ENCODE results near the gene PCNA. TPM values are rescaled to one million over a fixed set of nuclear protein-coding genes. Genes with fewer than 3 reads are reported as not detected.

Gene PCNA
- total and polyA plus RNA-seq, 2 experiments from 2014 or later: 353 to 428 TPM

DNA sequence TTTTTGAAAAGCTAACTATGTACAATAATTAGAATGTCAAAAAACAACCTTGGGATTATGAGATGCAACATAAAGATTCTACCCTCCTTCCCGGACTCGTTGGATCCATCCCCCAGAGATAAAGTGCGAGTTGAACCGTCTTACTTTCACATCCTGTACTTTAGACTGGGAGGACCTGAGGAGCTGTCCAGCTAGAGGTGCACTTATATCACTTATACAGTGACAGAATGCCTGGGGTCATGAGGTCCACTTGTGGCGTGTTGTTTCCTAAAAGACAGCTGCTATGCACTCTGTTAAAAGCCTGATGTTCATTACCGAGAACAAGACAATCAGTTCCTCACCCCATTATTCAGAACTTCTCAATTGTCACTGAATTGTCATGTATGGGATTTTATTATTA, 9.1 kb upstream of the PCNA start:
- Histone ChIP-seq H3K36me3 (ENCODE audit: insufficient read depth) (no peaks in the 10 kb centered on the region; the same call in 1 of the 2 replicates), H3K9me2 (ENCODE audit: insufficient read depth) (no peaks in the 10 kb centered on the region), H3K79me2 (replicated peaks; ENCODE audit: insufficient read depth) (peaks cover 60% of the 10 kb centered on the region), H4K20me1 (replicated peaks; ENCODE audit: insufficient read depth) (no peaks in the 10 kb centered on the region; the same call in 1 of the 2 replicates), H3K4me2 (no peak overlapping the region), H3K27me3 (ENCODE audit: insufficient read depth) (no peaks in the 10 kb centered on the region), H3K4me3 (no peak overlapping the region), H3K4me1 (ENCODE audit: insufficient read depth) (peaks cover 8% of the 10 kb centered on the region), H3K27ac (ENCODE audit: low read depth) (no peak overlapping the region), H3F3A (replicated peaks; ENCODE audit: low read depth) (peaks cover 5% of the 10 kb centered on the region), H2AFZ (no peak overlapping the region)
- H3K27me3 Mint-ChIP-seq (ENCODE audit: insufficient read depth, low read depth, poor library complexity): peaks cover 4% of the 10 kb centered on the region
- H3K36me3 Mint-ChIP-seq (ENCODE audit: low read depth): no peaks in the 10 kb centered on the region
- H3K27ac Mint-ChIP-seq: no peak overlapping the region
- ATAC-seq (no peak), DNase-seq (ENCODE audit: low spot score) (no peak)
- no peaks in the 10 kb centered on the region for H3K9me3 Mint-ChIP-seq
- H3K4me1 Mint-ChIP-seq: peaks cover 14% of the 10 kb centered on the region
- peak overlapping the region; percentile 16; the same call in 1 of the 3 replicates for H3K4me3 Mint-ChIP-seq
- no peak for TF ChIP-seq JUNB (IDR thresholded peaks at IDR 0.05; ENCODE audit: unreplicated experiment)
- no peak for TF ChIP-seq POLR2AphosphoS5 (IDR thresholded peaks at IDR 0.05; ENCODE audit: low read depth)
- no peak for TF ChIP-seq NANOG (IDR thresholded peaks at IDR 0.05; ENCODE audit: borderline replicate concordance)
- no peak for TF ChIP-seq STAT1 (IDR thresholded peaks at IDR 0.05; ENCODE audit: unreplicated experiment)
- TF ChIP-seq CREB1 (CRISPR knock-in tag; IDR thresholded peaks at IDR 0.05; ENCODE audit: low read depth): no peak
- TF ChIP-seq, protein P1, sequence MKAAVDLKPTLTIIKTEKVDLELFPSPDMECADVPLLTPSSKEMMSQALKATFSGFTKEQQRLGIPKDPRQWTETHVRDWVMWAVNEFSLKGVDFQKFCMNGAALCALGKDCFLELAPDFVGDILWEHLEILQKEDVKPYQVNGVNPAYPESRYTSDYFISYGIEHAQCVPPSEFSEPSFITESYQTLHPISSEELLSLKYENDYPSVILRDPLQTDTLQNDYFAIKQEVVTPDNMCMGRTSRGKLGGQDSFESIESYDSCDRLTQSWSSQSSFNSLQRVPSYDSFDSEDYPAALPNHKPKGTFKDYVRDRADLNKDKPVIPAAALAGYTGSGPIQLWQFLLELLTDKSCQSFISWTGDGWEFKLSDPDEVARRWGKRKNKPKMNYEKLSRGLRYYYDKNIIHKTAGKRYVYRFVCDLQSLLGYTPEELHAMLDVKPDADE (IDR thresholded peaks at IDR 0.05): no peak
- TF ChIP-seq, protein P2, sequence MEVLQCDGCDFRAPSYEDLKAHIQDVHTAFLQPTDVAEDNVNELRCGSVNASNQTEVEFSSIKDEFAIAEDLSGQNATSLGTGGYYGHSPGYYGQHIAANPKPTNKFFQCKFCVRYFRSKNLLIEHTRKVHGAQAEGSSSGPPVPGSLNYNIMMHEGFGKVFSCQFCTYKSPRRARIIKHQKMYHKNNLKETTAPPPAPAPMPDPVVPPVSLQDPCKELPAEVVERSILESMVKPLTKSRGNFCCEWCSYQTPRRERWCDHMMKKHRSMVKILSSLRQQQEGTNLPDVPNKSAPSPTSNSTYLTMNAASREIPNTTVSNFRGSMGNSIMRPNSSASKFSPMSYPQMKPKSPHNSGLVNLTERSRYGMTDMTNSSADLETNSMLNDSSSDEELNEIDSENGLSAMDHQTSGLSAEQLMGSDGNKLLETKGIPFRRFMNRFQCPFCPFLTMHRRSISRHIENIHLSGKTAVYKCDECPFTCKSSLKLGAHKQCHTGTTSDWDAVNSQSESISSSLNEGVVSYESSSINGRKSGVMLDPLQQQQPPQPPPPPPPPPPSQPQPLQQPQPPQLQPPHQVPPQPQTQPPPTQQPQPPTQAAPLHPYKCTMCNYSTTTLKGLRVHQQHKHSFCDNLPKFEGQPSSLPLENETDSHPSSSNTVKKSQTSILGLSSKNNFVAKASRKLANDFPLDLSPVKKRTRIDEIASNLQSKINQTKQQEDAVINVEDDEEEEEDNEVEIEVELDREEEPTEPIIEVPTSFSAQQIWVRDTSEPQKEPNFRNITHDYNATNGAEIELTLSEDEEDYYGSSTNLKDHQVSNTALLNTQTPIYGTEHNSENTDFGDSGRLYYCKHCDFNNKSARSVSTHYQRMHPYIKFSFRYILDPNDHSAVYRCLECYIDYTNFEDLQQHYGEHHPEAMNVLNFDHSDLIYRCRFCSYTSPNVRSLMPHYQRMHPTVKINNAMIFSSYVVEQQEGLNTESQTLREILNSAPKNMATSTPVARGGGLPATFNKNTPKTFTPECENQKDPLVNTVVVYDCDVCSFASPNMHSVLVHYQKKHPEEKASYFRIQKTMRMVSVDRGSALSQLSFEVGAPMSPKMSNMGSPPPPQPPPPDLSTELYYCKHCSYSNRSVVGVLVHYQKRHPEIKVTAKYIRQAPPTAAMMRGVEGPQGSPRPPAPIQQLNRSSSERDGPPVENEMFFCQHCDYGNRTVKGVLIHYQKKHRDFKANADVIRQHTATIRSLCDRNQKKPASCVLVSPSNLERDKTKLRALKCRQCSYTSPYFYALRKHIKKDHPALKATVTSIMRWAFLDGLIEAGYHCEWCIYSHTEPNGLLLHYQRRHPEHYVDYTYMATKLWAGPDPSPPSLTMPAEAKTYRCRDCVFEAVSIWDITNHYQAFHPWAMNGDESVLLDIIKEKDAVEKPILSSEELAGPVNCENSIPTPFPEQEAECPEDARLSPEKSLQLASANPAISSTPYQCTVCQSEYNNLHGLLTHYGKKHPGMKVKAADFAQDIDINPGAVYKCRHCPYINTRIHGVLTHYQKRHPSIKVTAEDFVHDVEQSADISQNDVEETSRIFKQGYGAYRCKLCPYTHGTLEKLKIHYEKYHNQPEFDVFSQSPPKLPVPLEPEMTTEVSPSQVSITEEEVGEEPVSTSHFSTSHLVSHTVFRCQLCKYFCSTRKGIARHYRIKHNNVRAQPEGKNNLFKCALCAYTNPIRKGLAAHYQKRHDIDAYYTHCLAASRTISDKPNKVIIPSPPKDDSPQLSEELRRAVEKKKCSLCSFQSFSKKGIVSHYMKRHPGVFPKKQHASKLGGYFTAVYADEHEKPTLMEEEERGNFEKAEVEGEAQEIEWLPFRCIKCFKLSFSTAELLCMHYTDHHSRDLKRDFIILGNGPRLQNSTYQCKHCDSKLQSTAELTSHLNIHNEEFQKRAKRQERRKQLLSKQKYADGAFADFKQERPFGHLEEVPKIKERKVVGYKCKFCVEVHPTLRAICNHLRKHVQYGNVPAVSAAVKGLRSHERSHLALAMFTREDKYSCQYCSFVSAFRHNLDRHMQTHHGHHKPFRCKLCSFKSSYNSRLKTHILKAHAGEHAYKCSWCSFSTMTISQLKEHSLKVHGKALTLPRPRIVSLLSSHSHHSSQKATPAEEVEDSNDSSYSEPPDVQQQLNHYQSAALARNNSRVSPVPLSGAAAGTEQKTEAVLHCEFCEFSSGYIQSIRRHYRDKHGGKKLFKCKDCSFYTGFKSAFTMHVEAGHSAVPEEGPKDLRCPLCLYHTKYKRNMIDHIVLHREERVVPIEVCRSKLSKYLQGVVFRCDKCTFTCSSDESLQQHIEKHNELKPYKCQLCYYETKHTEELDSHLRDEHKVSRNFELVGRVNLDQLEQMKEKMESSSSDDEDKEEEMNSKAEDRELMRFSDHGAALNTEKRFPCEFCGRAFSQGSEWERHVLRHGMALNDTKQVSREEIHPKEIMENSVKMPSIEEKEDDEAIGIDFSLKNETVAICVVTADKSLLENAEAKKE (CRISPR knock-in tag; IDR thresholded peaks at IDR 0.05): no peak
